ENCODE measurements around the gene FABP7.

- TF ChIP-seq CTCF (IDR thresholded peaks at IDR 0.05) (no peak), EP300 (IDR thresholded peaks at IDR 0.05) (no peak), POLR2AphosphoS5 (IDR thresholded peaks at IDR 0.05) (no peak), POLR2A (IDR thresholded peaks at IDR 0.05; ENCODE audit: low read depth) (no peak)
Measured at GRCh38 chr6:122818866-122819265, 39.4 kb downstream of the FABP7 start.

All from esophagus muscularis mucosa (tissue), 4 donors.